HG03175 (cell line): ENCODE measurements around the gene RIPK3.
"Not testable (repeated sequence)": the region's sequence is repeated elsewhere in the genome, so short reads cannot be mapped to it uniquely, and the experiment has no call there.

ENCODE experiments used
- ATAC-seq: cut with Tn5 transposase; IDR thresholded peaks from one replicate; pipeline ENCODE4 v1.9.1; 2021; ENCODE audit warnings: mild to moderate bottlenecking, moderate library complexity; ENCODE audit not compliant: unreplicated experiment

RIPK3 gene

GRCh38 chr14:24339284-24340151 lies at the start of gene RIPK3:
TSS of gene RIPK3 (minus strand) at chr14:24339991. CDS start at chr14:24339826, 165 bp downstream.
- ATAC-seq: peak; percentile 87

- no peak for ATAC-seq
Measured at GRCh38 chr14:24389226-24389848, 49.5 kb upstream of the RIPK3 start.

GRCh38 chr14:24388474-24389179 lies 48.8 kb upstream of the RIPK3 start:
- ATAC-seq: no peak

GRCh38 chr14:24387579-24387978 lies 47.8 kb upstream of the RIPK3 start:
- not testable (repeated sequence) for ATAC-seq

GRCh38 chr14:24387009-24387345 lies 47.2 kb upstream of the RIPK3 start:
- ATAC-seq: no peak

DNA sequence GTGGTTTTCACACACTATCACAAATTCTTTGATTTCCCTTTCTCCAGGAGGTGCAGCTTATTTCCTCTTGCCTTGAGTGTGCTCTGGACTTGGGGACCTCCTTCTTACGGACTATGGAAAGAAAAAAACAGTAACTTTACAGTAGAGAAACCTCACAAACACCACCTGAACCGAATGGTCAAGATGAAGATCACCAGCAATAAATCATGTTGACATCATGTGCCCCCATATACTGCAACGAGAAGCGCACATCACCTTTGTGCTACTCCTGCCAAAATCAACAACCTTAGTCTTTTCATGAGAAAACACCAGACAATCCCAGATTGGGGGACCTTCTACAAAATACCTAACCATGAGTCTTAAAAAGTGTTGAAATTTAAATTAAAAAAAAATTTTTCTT lies 45.7 kb upstream of the RIPK3 start:
- no peak for ATAC-seq

DNA sequence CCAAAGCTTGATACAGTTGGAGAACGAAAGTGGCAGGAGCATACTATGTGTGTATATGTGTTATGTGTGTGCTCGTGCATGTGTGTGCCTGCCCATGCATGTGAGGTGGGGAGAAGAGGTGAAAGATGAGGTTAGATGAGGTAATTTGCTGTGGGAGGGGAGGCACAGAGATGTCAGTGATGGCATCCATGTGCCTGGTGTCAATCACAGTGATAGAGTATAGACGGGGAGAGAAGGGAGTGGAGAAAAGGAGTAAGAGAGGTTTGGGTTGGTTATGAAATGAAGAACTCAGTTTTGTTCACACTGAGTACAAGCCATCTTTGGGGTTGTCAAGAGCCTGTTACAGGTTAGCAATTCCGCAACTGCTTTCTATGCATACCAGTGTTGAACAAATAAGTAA lies 44.4 kb upstream of the RIPK3 start:
- no peak for ATAC-seq

DNA sequence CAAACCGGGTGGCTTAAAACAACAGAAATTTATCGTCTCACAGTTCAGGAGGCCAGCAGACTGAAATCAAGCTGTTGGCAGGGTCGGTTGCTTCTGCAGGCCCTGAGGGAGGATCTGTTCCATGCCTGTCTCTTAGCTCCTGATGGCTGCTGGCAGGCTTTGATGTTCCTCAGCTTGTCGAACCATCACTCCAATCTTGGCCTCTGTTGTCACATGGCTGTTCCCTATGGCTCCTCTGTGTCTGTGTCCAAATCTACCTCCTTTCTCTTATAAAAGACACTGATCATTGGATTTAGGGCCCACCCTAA lies 42.2 kb upstream of the RIPK3 start:
- no peak for ATAC-seq

DNA sequence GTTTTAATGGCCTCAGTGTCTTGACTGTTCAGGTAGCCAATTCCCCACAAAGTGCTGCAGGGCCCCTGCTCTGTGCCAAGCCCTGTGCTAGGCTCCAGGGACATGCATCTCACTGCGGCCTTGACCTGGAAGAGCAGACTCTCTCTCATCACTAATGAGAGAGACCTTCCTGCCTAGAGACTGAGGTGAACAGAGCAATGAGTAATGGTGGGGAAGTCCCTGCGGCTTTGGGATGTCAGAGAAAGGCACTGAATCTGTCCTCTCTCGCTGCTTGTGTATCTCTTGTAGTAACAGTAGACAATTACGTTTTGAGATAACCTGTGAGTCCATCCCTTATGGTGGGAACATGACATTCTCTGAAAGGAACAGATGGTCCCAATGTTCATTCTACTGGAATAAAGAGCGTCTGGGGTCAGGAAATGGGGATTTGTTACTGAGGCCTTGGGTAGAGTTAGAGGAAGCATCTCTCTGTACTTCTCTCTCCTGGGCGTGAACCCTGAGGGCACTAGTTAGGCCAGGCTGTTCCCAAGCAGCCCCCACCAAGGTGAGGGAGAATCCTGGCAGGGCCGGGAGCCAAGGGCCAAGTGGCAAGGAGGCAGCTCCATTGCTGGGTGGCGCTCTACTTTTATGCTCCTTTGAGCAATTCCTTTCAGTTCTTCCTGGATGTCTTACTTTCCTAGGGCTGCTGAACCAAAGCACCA lies 41.7 kb upstream of the RIPK3 start:
- no peak for ATAC-seq

DNA sequence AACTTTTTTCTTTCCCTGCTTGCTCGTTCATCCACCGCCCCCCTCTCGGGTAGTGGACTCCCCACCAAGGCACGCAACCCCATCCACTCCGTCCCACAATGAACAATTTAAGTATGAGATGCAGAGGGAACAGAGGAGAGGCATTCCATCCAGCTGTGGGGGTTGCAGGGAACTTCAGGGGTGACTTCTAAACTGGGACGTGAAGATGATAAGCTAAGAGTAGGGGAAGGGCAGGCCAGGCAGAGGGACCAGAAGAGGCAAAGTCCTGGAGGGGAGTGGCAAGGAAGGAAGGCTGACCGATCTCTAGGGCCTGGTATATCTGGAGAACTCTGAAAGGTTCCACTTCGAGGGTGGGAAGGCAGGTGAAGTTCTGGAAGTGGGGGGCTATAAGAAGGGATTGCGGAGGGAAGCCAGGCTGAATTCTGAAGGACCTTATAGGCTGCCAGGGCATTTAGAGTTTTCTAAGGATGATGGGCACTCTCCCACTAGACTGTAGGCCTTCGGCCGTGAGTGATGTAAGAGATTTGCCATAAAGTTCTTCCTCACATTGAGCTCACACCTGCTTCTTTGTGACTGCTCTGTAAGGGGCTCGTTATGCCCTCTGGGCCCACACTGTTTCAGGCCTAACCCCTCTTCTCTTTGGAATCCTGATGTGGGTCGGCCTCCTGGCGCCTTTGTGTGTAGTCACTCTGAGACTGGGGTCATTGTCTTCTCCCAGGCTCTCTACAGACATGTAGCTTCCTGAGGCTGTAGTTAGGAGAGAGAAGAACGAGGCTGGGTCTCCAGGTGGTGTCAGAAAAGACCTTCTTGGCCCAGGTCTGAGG lies 40.3 kb upstream of the RIPK3 start:
- ATAC-seq: no peak

- no peak for ATAC-seq
Measured at GRCh38 chr14:24378981-24379906, 39.5 kb upstream of the RIPK3 start.

DNA sequence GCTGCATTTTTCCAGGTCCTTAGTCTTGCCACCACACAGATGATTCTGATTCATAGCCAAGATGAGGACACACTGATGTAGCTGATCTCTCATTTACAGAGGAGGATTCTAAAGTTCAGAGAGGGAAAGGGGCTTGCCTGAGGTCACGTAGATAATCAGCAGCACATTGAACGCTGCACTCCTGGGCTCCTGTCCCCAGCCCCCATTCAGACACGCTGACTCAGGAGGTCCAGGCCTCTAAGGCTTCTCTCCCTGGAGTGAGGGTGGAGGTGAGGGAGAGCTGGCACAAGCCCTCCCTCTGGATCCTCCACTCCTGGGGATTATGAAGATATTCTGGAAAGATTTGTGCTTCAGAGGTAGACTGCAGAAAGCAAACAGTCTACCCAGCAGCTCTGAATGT lies 38.5 kb upstream of the RIPK3 start:
- ATAC-seq: no peak

DNA sequence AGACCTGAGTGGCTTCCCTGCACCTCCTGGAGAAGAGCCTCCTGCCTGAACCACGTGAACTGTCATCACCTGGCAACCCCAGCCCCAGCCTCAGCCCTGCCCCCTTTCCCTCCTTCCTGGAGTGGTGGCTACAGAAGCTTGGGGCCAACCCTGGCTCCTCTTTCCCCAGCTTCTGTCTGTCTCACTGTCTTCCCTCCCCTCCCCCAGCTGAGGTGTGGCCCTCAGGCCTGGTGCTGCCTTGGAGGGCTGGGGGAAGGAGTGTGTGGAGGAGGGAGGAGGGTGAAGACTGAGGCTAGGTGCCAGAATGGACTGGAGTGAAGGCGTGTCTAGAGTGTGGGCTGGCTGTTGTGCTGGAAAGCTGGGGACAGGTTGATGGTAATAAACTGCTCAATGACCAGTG lies 37.9 kb upstream of the RIPK3 start:
- no peak for ATAC-seq

GRCh38 chr14:24377126-24377525 lies 37.3 kb upstream of the RIPK3 start:
- no peak for ATAC-seq

- ATAC-seq: no peak
Measured at GRCh38 chr14:24376448-24377070, 36.8 kb upstream of the RIPK3 start.

- no peak for ATAC-seq
Measured at GRCh38 chr14:24372701-24373416, 33.1 kb upstream of the RIPK3 start.

DNA sequence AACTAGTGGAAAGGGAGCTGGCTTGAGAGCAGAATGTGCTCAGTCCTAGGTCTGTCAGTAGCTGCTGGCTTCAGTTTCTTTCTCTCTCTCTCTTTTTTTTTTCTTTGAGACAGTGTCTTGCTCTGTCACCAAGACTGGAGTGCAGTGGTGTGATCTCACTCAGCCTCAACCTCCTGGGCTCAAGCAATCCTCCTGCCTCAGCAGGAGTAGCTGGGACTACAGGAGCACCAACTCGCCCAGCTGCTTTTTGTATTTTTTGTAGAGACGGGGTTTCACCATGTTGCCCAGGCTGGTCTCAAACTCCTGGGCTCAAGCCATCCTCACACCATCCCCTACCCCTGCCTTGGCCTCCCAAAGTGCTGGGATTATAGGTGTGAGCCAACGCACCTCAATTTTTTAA lies 31.8 kb upstream of the RIPK3 start:
- ATAC-seq: not testable (repeated sequence)

GRCh38 chr14:24370748-24371147 lies 31.0 kb upstream of the RIPK3 start:
- no peak for ATAC-seq
